ENCODE measurements around the gene MIB1.

DNA sequence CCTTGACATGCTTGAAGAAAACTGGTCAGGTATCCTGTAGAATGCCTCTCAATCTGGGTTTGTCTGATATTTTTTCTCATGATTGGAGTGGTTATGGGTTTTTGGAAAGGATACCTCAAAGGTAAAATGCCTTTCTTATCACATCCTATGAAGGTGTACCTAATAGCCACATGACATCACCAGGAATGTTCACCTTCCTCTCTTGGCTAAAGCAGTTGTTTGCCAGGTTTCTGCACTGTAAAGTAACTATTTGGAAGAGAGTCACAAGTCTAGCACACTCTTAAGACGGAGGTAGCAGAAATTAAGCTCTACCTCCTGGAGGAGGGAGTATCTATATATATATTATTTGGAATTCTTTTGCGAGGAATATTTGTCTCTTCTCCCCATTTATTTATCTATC, 17.9 kb upstream of the MIB1 start:
- TF ChIP-seq, protein P1, sequence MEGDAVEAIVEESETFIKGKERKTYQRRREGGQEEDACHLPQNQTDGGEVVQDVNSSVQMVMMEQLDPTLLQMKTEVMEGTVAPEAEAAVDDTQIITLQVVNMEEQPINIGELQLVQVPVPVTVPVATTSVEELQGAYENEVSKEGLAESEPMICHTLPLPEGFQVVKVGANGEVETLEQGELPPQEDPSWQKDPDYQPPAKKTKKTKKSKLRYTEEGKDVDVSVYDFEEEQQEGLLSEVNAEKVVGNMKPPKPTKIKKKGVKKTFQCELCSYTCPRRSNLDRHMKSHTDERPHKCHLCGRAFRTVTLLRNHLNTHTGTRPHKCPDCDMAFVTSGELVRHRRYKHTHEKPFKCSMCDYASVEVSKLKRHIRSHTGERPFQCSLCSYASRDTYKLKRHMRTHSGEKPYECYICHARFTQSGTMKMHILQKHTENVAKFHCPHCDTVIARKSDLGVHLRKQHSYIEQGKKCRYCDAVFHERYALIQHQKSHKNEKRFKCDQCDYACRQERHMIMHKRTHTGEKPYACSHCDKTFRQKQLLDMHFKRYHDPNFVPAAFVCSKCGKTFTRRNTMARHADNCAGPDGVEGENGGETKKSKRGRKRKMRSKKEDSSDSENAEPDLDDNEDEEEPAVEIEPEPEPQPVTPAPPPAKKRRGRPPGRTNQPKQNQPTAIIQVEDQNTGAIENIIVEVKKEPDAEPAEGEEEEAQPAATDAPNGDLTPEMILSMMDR (IDR thresholded peaks at IDR 0.05) = no peak
- TF ChIP-seq TAF1 (IDR thresholded peaks at IDR 0.05; ENCODE audit: borderline replicate concordance, low read depth, low read length) (no peak), POLR2AphosphoS5 (IDR thresholded peaks at IDR 0.05; ENCODE audit: low read depth, low read length) (no peak), CHD2 (IDR thresholded peaks at IDR 0.05; ENCODE audit: low read length, partially characterized antibody) (no peak), REST (IDR thresholded peaks at IDR 0.05; ENCODE audit: low read depth, low read length) (no peak), NFIC (IDR thresholded peaks at IDR 0.05; ENCODE audit: borderline replicate concordance) (no peak), RFX5 (IDR thresholded peaks at IDR 0.05; ENCODE audit: low read length) (no peak)
